Breast epithelium (tissue), 4 donors: ENCODE data around the gene TM6SF1. TPM values are rescaled to one million over a fixed set of nuclear protein-coding genes. Genes with fewer than 3 reads are reported as not detected.

Source experiments
- DNase-seq, 2 donors: peaks; one replicate each; pipeline ENCODE4 v3.0.0-alpha.2; 2019; ENCODE audit warnings: low spot score in 2 of 2
- H3K27ac ChIP-seq, 2 donors: fragments of 200-600 bp; sonication (generic) in 1 of 2; one replicate each; pipeline ENCODE4 v1.5.1; 2016 to 2019; ENCODE audit warnings: mild to moderate bottlenecking in 1 of 2
- H3K27me3 ChIP-seq, 2 donors: fragments of 200-600 bp; sonication (generic) in 1 of 2; one replicate each; pipeline versions ENCODE4 v1.5.1 to v1.6.0; 2017 to 2019; ENCODE audit warnings: control low read depth in 1 of 2, mild to moderate bottlenecking in 1 of 2
- H3K36me3 ChIP-seq: fragments of 200-600 bp; one replicate; pipeline ENCODE4 v1.5.1; 2019
- H3K4me1 ChIP-seq, 2 donors: fragments of 200-600 bp; sonication (generic); one replicate each; pipeline ENCODE4 v1.5.1; 2016 to 2019; ENCODE audit warnings: control low read depth in 1 of 2
- H3K4me3 ChIP-seq, 3 donors: fragments of 200-600 bp; sonication (generic); 1 replicate in 2 of 3; 2 replicates in 1 of 3; pipeline ENCODE4 v1.5.1; 2016 to 2019; ENCODE audit warnings: mild to moderate bottlenecking in 3 of 3, moderate library complexity in 2 of 3
- H3K9me3 ChIP-seq, 2 donors: fragments of 200-600 bp; sonication (generic) in 1 of 2; one replicate each; pipeline ENCODE4 v1.5.1; 2016 to 2019; ENCODE audit warnings: control low read depth in 1 of 2
- CTCF ChIP-seq, 3 donors: fragments of 450-650 bp; IDR thresholded peaks; one replicate each; pipeline ENCODE4 v1.5.1; 2016 to 2017; ENCODE audit warnings: antibody characterized with exemption in 3 of 3, mild to moderate bottlenecking in 3 of 3, moderate library complexity in 3 of 3
- POLR2A ChIP-seq: fragments of 450-650 bp; IDR thresholded peaks from one replicate; pipeline ENCODE4 v1.6.1; 2016; ENCODE audit warnings: antibody characterized with exemption, mild to moderate bottlenecking, moderate library complexity
- POLR2AphosphoS5 ChIP-seq, 3 donors: sonication (generic); formaldehyde crosslinking; IDR thresholded peaks; one replicate each; pipeline ENCODE4 v1.6.1; 2017; ENCODE audit warnings: antibody characterized with exemption in 3 of 3
- intact Hi-C: fragments of 100-400 bp; cut with DNase I; formaldehyde crosslinking; loops from one replicate; pipeline ENCODE4 v1.15.1; 2023; ENCODE audit warnings: low total_unique reads
- total RNA-seq, 3 donors: library from RNA; depleted of rRNA; stranded (reverse); fragments of >200 nt; gene quantifications; one replicate each; pipeline ENCODE4 v1.1.0, GENCODE V29; 2016

TM6SF1 gene
- total RNA-seq, result 1 to 10 TPM; 6.4 to 8.5 (median 7.3) TPM

DNA sequence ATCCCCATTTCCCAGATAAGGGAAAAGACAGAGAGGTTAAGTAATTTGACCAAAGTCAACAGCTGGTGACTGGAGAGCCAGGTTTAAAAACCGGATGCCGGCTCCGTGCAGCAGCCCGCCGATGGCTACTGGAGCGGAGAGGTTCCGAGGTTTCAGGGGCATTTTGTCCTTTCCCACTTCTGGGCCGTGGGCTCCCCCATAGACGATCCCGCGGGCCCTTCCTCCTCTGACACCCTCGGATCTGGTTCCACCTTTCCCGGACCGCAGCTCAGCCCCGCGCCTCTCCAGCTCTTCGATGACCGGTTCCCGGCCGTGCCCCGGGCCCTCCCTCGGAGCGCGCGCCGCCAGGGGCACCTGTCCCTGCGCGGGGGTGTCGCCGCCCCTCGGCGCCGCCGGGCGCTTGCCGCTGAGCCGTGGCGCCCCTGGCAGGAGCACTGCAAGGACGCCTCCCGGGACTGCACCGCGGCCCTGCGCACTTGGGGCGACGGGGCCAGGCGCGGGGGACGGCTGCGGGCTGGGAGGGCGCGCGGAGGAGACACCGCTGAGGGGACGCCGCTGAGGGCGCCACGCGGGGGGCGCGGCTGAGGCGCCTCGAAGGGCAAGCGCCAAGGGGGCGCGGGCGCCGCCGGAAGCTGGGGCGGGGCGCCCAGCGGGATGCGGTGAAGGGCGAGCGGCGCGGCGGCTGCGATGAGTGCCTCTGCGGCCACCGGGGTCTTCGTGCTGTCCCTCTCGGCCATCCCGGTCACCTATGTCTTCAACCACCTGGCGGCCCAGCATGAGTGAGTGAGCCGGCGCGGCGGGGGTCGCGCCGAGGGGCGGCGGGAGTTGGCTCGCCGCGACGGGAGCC lies at the start of gene TM6SF1:
Gene TM6SF1, plus strand, starts transcription at position 652 of the 847 bp plus-strand sequence. Its CDS starts 36 bp downstream, at position 688.
- DNase-seq, result no peak
- peaks cover 0 to 35% of the 10 kb centered on the region in 2 donors for H3K27me3 ChIP-seq
- H3K9me3 ChIP-seq, result no peaks in the 10 kb centered on the region
- TF ChIP-seq CTCF (IDR thresholded peaks at IDR 0.05) (no peak), POLR2A (no peak), POLR2AphosphoS5 (IDR thresholded peaks at IDR 0.05) (no peak)
- H3K27ac ChIP-seq, result peak within 1 kb of the TSS in 1 of 2 donors; percentile 51
- H3K4me3 ChIP-seq, result peak within 1 kb of the TSS; percentile 51 to 73 (median 53)
- H3K36me3 ChIP-seq, result no peaks in the 10 kb centered on the region
- intact Hi-C loops, result no loop called here
- peaks cover 0 to 4% of the 10 kb centered on the region in 2 donors for H3K4me1 ChIP-seq

GRCh38 chr15:83057696-83058376 lies 49.6 kb upstream of the TM6SF1 start:
- intact Hi-C loops, result no loop called here
- no peak for DNase-seq
- H3K27me3 ChIP-seq, result no peaks in the 10 kb centered on the region
- no peak overlapping the region for H3K27ac ChIP-seq
- no peak for TF ChIP-seq CTCF (IDR thresholded peaks at IDR 0.05)
- H3K4me3 ChIP-seq, result no peak overlapping the region
- no peaks in the 10 kb centered on the region for H3K4me1 ChIP-seq
- no peaks in the 10 kb centered on the region for H3K36me3 ChIP-seq
- no peaks in the 10 kb centered on the region for H3K9me3 ChIP-seq

- Histone ChIP-seq H3K27me3 (no peaks in the 10 kb centered on the region), H3K4me1 (peaks cover 0 to 3% of the 10 kb centered on the region in 2 donors), H3K4me3 (peak overlapping the region in 1 of 3 donors; percentile 9), H3K9me3 (no peaks in the 10 kb centered on the region), H3K27ac (no peak overlapping the region), H3K36me3 (no peaks in the 10 kb centered on the region)
- TF ChIP-seq CTCF (IDR thresholded peaks at IDR 0.05) (no peak), POLR2AphosphoS5 (IDR thresholded peaks at IDR 0.05) (no peak), POLR2A (no peak)
- intact Hi-C loops, result no loop called here
- no peak for DNase-seq
Measured at GRCh38 chr15:83061680-83062079, 45.8 kb upstream of the TM6SF1 start.

DNA sequence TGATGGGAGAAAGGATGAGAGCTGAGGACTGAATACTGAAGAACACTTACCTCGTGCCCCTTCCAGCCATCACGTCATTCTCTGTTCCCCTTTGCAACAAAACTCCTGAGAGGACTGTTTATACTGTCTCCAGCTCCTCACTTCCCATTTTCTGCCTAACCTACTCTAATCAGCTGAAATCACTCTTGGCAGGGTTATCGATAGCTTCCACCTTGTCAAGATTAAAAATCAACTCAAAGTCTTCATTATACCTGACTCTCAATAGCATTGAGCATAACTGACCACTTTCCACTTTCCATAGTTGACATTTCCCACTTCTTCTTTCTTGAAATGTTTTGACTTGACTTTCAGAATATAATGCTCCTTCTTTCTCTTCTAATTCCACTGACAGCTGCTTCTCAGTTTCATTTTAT lies 44.7 kb upstream of the TM6SF1 start:
- Histone ChIP-seq H3K4me3 (no peak overlapping the region), H3K4me1 (peaks cover 0 to 3% of the 10 kb centered on the region in 2 donors), H3K27me3 (no peaks in the 10 kb centered on the region), H3K9me3 (no peaks in the 10 kb centered on the region), H3K27ac (no peak overlapping the region), H3K36me3 (no peaks in the 10 kb centered on the region)
- TF ChIP-seq POLR2AphosphoS5 (IDR thresholded peaks at IDR 0.05) (no peak), CTCF (IDR thresholded peaks at IDR 0.05) (no peak), POLR2A (no peak)
- DNase-seq, result no peak
- intact Hi-C loops, result no loop called here

DNA sequence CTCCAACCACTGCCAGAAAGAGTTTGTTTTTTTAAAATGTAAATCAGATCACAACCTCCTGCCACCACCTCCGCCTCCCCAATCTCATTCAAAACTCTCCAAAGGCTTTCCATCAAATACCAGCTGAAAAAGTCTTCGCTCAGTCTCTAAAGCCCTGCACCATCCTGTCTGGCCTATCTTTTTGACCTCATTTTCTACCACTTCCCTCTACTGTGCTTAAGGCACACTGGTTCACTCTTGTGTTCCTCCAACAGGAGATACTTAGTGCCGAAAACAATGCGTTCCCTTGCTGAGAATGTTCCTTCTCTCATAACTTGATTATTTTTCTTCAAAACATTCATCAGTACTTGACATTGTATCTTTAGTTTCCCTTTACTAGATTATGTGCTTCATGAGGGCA lies 43.9 kb upstream of the TM6SF1 start:
- no peak overlapping the region for H3K27ac ChIP-seq
- H3K27me3 ChIP-seq, result no peaks in the 10 kb centered on the region
- H3K9me3 ChIP-seq, result no peaks in the 10 kb centered on the region
- H3K4me3 ChIP-seq, result peak overlapping the region in 1 of 3 donors; percentile 19
- intact Hi-C loops, result no loop called here
- H3K36me3 ChIP-seq, result no peaks in the 10 kb centered on the region
- H3K4me1 ChIP-seq, result peaks cover 0 to 3% of the 10 kb centered on the region in 2 donors
- DNase-seq, result no peak
- TF ChIP-seq CTCF (IDR thresholded peaks at IDR 0.05) (no peak), POLR2A (no peak), POLR2AphosphoS5 (IDR thresholded peaks at IDR 0.05) (no peak)
